Renal cortex interstitium (tissue), 11 donors: Measurements from ENCODE around the gene ADARB2. TPM values are rescaled to one million over a fixed set of nuclear protein-coding genes. Genes with fewer than 3 reads are reported as not detected.

Source experiments
- DNase-seq, 11 donors: peaks; one replicate each; pipeline ENCODE4 v3.0.0-alpha.2; 2013; ENCODE audit warnings: low read depth in 9 of 11, low spot score in 4 of 11; ENCODE audit errors: extremely low read depth in 1 of 11
- polyA plus RNA-seq, 3 donors: library from polyadenylated mRNA; unstranded; fragments of 120-200 nt; gene quantifications; one replicate each; pipeline ENCODE4 v1.2.1, GENCODE V29; 2013; ENCODE audit not compliant: insufficient read length in 3 of 3

The ADARB2 gene
- polyA plus RNA-seq, 3 donors = 1.1 to 2.1 (median 1.5) TPM

DNA sequence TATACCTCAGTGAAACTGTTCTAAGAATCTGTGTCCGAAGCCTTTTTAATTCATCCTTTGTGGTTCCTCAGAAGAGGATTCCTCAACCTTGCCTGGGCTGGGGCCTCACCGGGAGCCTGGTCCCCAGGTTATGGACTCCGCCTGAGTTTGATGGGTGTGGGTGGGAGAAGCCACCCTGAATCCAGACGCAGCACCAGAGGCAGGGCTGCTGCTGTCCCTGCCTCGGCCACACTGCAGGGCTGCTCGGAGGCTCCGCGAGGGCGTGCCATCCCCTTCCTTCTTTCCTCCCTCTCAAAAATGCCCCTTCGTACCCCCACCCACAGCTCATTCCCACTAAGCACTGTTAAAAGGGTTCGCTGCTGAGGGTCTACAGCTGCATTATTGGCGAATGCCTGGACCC lies 146.3 kb downstream of the ADARB2 start:
- DNase-seq = no peak

DNA sequence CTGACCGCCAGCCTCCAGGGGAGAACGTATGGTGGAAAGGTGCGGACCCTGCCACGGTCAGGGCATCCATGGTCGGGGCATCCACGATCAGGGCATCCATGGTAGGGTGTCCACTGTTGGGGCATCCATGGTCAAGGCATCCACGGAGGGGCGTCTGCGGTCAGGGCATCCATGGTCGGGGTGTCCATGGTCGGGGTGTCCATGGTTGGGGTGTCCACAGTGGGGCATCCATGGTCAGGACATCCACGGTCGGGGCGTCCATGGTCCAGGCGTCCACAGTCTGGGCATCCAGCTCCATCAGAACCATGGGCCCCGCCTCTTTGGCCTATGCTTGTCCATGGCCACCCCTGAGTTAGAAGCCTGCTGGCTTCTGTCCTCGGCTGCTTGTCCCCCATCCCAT lies 148.1 kb downstream of the ADARB2 start:
- no peak for DNase-seq

DNA sequence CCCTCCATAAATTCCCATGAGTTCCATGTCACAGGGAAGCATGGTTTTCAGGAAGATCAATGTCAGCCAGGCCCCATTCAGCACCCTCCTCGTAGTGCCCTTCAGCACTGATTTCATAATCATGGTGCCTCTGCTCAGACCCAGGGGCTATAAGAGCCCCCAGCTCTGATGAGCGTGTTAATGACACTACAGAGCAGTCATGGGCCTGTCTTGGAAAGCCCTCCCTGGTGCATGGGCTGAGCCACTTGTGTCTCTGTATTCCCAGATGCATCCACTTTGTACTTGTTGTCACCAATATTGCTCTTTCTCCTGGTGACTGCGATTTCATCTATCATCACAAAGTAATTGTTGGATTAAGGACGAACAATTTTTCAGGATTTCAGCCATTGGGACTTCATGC lies 154.6 kb downstream of the ADARB2 start:
- DNase-seq = no peak

DNA sequence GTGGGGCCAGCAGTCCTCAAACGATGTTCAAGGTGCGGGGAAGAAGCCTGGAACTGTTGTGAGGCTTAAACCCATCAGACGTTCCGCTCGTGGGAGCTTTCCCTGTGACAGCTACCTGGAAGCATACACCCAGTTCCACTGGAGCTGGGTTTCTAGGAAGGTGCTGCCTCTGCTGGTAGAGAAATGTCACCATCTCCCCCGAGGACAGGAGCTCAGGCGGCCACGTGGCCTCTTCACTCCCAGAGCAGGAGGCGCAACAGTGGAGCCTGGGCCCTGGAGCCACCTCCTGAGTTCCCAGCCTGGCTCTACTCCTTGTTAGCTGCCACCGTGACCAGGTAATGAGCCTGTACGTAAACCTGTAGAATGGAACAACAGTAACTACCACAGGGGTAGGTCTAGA lies 156.1 kb downstream of the ADARB2 start:
- no peak for DNase-seq

DNA sequence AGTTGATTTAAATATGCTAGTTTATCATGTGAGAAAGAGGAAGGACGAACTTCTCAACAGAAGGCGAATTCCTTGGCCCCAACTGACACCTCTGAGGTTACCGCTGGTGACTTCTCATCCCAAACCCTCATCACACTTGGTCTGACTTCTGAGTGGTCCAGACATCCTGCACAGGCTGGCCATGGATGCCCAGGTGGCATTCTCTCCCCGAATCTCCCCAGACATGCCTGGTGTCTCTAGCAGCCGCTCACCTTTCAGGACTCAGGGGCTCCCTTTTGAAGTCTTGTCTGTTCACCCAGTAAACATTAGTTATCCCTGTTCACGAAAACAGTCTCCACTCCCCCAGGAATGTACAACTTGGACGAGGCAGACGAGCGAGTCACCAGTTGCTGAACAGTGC lies 157.7 kb downstream of the ADARB2 start:
- DNase-seq = no peak

DNA sequence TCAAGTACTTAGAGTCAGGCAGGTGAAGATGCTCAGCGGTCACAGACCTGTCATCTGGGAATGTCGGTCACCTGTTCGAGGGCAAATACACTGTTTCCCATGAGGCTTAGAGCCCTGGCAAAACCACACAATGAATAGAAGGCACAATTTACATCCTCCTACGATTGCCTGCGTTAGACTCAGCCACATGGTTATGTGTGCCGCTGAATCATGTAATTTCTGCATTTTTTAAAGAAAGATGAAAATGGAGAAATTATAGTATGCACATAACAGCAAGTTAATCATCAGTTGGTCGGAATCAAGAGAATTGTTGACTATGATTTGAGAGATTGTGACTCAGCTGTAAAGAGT lies 158.2 kb downstream of the ADARB2 start:
- no peak for DNase-seq

DNA sequence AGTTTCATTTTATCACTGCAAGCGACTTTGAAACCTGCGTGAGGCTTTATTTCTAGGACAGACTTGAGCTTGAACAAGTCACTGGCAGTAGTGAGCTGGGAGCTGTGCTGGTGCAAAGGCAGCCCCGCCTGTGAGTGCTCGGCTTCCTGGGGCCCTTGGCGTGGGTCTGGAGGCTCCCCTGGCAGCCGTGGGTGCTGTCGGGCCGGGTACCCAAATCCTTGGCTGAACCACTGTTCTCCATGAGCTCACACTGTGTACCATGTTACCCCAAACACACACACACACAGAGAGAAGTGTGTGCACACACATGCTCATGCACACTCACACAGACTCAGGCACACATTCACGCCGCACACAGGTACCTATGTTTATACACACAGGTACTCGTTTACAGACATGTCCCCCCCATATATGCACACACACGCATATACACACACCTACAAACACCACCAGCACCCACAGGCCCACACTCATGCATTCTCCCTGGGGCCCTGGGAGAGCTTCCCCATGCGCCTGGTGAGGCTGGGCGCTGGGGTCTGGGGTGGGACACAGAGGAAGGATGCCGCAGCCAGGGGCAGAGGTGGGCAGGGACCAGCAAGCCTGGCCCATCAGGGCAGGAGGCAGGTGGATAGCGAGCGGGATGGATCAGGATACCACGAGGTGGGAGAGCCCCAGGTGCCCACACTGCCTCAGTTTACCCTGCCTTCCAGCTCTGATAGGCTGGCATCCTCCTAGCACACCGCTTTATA lies 158.8 kb downstream of the ADARB2 start:
- no peak for DNase-seq

DNA sequence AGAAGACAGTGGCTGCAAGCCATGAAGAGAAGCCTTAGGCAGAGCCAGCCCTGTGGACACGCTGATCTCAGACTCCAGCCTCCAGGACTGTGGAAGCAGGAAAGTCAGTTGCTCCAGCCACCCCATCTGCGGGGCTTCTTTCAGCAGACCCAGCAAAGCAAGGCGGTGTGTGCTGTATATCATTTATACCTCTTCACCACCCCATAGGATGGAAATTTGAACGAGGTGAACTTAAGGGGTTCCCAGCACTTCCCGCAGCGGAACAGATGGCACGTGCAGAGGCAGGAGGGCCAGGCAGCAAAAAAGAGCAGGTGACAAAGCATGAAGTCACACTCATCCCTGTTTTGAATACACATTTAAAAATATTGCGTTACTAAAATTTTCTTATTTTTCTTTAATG lies 159.4 kb downstream of the ADARB2 start:
- DNase-seq = no peak

DNA sequence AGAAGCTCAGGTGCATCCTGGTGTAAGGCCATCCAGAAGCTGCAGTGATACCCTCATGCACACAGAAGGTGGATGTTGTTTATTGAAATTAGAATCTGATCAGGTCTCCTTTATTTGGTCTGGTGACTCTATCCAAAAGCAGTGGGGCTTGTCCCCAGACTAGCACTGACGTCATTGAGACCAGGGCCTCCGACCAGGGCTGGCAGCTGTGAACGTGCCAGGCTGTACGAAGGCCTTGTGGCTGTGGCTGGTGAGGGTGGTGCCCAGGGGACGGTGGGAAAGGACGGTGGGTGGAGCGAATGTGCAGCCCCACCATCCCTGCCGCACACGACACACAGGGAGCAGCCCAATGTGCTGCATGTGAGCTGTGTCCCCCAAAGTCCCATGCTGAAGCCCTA lies 160.0 kb downstream of the ADARB2 start:
- DNase-seq = no peak

DNA sequence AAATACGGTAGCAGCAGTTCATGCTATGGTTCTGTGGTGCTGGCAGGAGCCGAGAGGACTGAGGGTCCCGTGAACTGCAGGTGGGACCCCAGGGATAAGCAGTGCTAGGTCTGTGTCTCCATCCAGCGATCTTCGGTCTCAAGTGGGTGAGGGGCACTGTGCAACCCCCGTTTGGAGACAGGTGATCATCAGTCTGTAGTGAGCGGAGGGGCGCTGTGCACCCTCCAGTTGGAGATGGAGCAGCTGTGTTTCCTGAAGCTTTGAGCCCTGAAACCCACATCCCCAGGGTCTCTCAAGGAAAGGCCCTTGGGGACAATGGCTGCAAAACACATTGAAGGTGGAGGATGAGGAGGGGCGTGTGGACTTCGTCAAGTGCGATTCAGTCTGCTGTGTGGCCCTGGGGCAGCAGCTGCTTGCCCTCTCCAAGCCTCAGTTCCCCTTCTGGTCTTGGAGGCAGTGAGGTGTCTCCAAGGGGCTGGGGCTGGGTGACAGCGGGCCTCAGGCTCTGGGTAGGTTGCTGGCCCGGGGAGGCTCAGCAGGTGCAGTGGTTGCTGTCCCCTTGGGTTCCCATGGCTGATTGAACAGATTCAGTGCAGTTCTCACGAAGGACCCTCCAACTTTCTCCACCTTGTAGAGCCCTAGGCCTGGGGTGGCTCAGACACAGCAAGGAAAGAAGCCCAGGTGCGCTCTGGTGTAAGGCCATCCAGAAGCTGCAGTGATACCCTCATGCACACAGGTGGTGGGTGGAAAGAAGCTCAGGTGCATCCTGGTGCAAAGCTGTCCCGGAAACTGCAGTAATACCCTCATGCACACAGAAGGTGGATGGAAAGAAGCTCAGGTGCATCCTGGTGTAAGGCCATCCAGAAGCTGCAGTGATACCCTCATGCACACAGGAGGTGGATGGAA lies 160.6 kb downstream of the ADARB2 start:
- no peak for DNase-seq

DNA sequence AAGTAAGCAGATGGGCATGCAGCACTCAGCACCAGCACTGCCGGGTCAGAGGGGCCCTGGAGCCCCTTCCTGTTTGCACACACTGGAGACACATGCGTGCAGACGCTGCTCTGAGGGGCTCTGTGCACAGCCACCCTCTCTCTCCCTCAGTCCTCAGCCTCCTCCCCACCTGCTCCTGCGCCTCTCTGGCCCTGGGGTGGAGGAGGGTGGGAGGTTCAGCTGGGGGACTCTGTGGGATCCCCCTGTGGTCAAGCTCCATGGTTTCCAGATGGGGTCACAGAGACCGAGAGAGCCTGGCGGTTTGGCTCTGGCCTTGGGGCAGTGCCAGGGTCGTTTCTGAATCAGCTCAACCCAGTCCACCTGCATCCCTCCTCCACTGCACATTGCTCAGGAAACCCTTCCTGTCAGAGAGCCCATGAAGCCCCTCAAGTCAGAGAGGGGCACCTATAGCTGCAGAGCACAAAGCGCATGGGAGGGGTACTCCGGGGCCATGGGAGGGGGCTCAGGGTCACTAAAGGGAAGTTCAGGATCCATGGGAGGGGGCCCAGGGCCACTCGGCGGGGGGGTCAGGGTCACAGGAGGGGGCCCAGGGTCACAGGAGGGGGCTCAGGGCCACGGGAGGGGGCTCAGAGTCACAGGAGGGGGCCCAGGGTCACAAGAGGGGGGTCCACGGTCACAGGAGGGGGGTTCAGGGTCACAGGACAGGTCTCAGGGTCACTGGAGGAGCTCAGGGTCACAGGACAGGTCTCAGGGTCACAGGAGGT lies 161.7 kb downstream of the ADARB2 start:
- no peak for DNase-seq

DNA sequence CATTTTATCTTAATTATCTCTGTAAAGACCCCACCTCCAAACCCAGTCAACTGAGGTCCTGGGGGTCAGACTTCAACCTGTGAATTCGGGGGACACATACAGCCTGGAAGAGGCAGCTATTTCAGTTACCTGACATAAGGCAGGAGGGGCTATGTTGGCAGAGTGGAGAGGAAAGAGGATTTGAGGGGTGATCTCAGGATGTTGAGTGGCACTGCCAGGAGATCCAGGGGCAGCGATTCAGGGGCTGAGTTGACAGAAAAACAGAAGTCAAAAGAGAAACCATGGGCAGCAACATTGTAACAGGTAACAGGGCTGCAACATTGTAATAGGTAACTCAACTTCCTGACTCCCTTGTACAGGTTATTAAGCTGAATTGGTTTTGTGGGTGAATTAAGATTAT lies 162.6 kb downstream of the ADARB2 start:
- DNase-seq = no peak

DNA sequence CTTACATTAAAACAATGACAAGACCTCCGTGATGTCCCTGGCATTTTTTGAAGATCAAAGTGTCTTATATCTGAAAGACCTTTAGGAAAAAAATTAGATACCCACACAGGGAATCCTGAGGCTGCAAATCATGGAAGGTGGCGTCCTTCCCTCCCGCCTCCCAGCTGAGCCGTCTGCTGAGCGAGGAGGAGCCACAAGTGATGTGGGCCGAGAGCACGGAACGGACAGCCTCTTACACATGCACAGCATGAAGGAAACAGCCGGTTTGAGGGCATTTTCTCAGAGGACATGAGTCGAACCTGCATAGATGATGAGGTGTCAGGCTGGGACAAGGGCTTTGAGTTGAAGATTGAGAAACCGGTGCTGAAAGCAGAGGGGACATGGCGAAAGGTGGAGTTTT lies 163.3 kb downstream of the ADARB2 start:
- DNase-seq = no peak

DNA sequence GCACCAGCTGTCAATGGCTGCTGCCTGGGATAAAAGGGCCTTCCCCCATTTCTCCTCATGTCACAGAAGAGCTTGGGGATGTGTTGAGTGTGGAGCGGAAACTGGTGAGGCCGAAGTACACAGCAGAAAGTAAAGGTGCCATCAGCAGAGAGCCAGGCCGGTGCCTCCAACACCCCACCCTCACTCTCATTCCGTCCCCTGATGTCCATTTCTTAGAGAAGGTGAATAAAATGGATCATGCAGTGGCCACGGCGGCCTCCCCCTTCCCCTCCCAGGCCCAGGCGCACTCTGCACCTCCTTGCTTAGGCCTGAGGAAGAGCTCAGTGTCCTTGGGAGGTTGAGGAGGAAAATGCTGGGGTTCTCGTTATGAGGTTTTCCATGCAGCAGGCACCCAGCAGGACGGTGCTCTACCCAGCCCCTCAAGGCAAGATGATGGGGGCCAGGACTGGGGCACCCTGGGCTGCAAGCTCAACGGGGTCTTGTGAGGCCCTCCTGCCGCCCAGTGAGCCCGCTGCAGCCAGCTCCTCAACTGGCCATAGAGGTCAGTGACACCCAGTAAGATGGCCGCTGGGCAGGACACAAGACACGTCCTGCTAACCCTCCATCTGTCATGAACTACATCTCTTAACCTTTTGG lies 163.9 kb downstream of the ADARB2 start:
- no peak for DNase-seq

DNA sequence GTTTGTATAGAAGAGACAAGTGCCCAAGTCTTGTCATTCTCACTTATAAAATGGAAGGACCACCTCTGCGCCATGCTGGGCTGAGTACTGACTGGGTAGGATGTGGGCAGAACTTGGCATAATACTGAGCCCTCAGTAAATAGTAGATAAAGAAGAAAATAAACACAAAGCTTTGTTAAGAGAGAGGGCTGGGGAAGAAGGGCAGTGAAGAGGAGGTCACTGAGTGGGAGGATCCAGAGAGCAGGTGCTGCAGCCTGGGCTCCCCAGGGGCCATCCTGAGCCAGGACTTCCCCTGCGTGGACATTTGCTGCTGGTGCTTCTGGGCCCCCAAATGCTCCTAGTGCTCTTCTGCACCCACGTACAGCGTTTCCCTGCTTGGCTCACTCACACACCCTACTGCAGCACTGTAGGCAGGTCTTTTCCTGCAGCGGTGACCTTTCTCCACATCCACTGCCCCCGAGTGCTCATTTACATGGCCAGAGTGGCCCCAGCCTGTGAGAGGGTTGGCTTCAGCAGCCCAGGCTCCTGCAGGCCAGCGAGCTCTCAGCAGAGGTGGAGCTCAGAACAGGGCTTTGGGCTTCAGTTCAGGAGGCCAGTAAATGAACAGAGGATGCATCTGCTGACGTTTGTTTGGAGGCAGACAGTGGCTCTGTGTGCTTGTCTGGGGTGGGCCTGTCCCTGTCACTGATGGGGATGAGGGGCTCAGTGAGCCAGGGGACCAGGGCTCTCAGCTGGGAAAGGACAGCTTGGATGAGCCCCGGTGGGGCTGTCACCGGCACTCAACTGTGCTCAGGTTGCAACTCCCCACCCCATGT lies 164.6 kb downstream of the ADARB2 start:
- no peak for DNase-seq

DNA sequence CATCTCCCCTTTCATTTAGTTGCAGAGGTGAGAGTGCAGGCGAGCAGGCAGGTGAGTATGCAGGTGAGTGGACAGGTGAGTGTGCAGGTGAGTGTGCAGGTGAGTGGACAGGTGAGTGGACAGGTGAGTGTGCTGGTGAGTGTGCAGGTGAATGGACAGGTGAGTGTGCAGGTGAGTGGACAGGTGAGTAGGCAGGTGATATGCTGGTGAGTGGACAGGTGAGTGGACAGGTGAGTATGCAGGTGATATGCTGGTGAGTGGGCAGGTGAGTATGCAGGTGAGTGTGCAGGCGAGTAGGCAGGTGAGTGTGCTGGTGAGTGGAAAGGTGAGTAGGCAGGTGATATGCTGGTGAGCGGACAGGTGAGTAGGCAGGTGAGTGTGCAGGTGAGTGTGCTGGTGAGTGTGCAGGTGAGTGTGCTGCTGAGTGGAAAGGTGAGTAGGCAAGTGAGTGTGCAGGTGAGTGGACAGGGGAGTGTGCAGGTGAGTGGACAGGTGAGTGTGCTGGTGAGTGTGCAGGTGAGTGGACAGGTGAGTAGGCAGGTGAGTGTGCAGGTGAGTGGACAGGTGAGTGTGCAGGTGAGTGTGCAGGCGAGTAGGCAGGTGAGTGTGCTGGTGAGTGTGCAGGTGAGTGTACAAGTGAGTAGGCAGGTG lies 165.6 kb downstream of the ADARB2 start:
- DNase-seq = no peak

DNA sequence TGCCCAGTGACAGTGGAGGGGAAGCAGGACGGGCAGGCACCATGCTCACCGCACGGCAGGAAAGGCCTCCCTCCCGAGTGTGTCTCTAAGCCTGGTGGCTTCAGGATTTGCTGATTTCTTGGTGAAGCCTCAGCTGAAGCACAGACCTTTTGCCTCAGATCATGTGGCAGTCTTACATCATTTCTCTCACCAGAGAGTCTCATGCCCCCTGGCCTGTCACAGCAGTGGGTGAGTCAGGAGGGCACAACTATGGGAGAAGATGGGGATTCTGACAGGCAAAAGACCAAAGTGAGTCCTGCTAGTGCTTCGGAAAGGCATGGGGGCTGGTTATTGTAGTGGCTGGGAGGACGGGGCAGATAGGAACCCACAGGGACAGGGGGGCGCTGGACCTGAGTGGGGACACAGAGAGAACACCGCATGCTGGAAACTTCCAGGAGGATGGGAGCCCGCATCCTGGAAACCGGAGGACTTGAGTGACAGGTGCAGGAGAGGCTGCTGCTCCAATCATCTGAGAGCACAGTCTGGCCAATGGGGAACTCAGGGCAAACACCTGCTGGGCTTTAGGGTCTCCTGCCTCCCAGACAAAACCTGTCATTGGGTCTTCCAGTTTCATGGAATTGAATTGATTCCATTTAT lies 166.8 kb downstream of the ADARB2 start:
- no peak for DNase-seq

DNA sequence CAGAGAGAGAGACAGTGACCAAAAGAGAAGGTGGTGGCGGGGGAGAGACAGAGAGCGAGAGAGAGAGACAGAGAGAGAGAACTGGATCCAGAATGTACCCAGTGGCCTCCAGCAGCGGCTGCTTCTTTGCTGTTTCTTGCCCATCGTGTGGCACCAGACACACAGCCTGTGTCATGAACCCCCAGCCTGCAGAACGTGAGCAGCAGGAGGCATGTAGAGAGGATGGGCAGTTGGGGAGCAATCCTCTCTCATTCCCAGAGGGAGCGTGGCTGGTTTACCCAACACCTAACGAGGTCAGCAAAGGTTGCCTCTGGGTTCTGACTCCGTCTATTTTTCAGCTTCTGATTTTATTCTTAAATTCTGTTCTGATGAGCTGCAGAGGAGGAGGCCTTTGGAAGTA lies 168.1 kb downstream of the ADARB2 start:
- DNase-seq = no peak
